Panc1 (cell line): ENCODE measurements around the gene SERPINA3. TPM values are rescaled to one million over a fixed set of nuclear protein-coding genes. Genes with fewer than 3 reads are reported as not detected.

ENCODE experiments used
- ATAC-seq: fragments of 200-7000 bp; cut with Tn5 transposase; 2 replicates; pipeline ENCODE4 v1.9.1; 2020; ENCODE audit warnings: mild to moderate bottlenecking, moderate library complexity
- BruUV-seq: library from RNA; stranded (reverse); fragments of 400-500 nt; replicated peaks from 2 replicates; lab custom pipeline; 2021; lab: Mats Ljungman, UMichigan
- CTCF ChIA-PET: fragments of 300-600 bp; sonication (Branson Sonifier 250); formaldehyde crosslinking; loops from one replicate; lab custom pipeline; 2022; ENCODE audit warnings: antibody characterized with exemption; lab: Charles Lee
- POLR2A ChIA-PET: fragments of 300-600 bp; sonication (Branson Sonifier 250); formaldehyde crosslinking; loops from one replicate; lab custom pipeline; 2022; ENCODE audit warnings: antibody characterized with exemption; lab: Charles Lee
- DNase-seq: peaks from one replicate; pipeline ENCODE4 v3.0.0-alpha.2; 2010; ENCODE audit warnings: low read depth, low spot score
- H3K27ac ChIP-seq: 2 replicates; pipeline ENCODE4 v1.5.1; 2011; ENCODE audit warnings: mild to moderate bottlenecking, low read length, inconsistent platforms
- H3K27me3 ChIP-seq: fragments of 200-500 bp; sonication (Bioruptor generic); 2 replicates; pipeline ENCODE4 v1.6.0; 2014; ENCODE audit warnings: low read length, inconsistent platforms; ENCODE audit not compliant: control insufficient read depth, insufficient read depth
- H3K36me3 ChIP-seq: fragments of 200-500 bp; sonication (Bioruptor generic); 2 replicates; pipeline ENCODE4 v1.5.1; 2014; ENCODE audit warnings: inconsistent platforms, mild to moderate bottlenecking, low read length, moderate library complexity; ENCODE audit not compliant: control insufficient read depth, insufficient read depth
- H3K4me1 ChIP-seq: 2 replicates; pipeline ENCODE4 v1.5.1; 2011; ENCODE audit warnings: inconsistent platforms, mild to moderate bottlenecking, low read length, moderate library complexity; ENCODE audit not compliant: control insufficient read depth, insufficient read depth
- H3K4me3 ChIP-seq, 2 experiments: 2 replicates each; pipeline ENCODE4 v1.5.1; 2011 to 2012; ENCODE audit warnings: low read depth in 2 of 2, low read length in 2 of 2, mild to moderate bottlenecking in 2 of 2, inconsistent platforms in 1 of 2, moderate library complexity in 1 of 2
- H3K9me3 ChIP-seq: fragments of 200-500 bp; sonication (Bioruptor generic); 2 replicates; pipeline ENCODE4 v1.5.1; 2014; ENCODE audit warnings: low read depth, mild to moderate bottlenecking, inconsistent platforms, low read length, moderate library complexity; ENCODE audit not compliant: control insufficient read depth, insufficient read depth
- CTCF ChIP-seq: fragments of 450-650 bp; IDR thresholded peaks from 2 replicates; pipeline ENCODE4 v1.5.1; 2017; ENCODE audit warnings: mild to moderate bottlenecking
- POLR2AphosphoS5 ChIP-seq: IDR thresholded peaks from 2 replicates; pipeline ENCODE4 v1.6.1; 2012; ENCODE audit warnings: mild to moderate bottlenecking, low read depth, low read length, moderate library complexity
- REST ChIP-seq, 2 experiments: IDR thresholded peaks; 2 replicates each; pipeline ENCODE4 v1.6.1; 2011 to 2012; ENCODE audit warnings: low read depth in 2 of 2, control low read depth in 1 of 2, low read length in 1 of 2, mild to moderate bottlenecking in 1 of 2, moderate library complexity in 1 of 2; ENCODE audit not compliant: insufficient read depth in 1 of 2
- SIN3A ChIP-seq: IDR thresholded peaks from 2 replicates; pipeline ENCODE4 v1.6.1; 2012; ENCODE audit warnings: low read depth, mild to moderate bottlenecking, low read length, moderate library complexity, borderline replicate concordance; ENCODE audit not compliant: insufficient read depth
- TCF7L2 ChIP-seq: IDR thresholded peaks from 2 replicates; pipeline ENCODE4 v1.6.1; 2011; ENCODE audit warnings: mild to moderate bottlenecking, low read depth, low read length, inconsistent platforms
- in situ Hi-C: cut with HindIII; loops from 2 replicates; pipeline ENCODE4 v1.10.0; 2016; ENCODE audit warnings: low sequenced_read_pairs, low pct_unique_long_range_greater_than_20kb
- intact Hi-C: fragments of 100-400 bp; cut with micrococcal nuclease; formaldehyde crosslinking; loops from one replicate; pipeline ENCODE4 v1.10.0; 2022; ENCODE audit not compliant: unreplicated experiment
- total RNA-seq: library from RNA; stranded (reverse); gene quantifications from one replicate; pipeline ENCODE4 v1.2.1, GENCODE V29; 2021; ENCODE audit not compliant: unreplicated experiment

The SERPINA3 gene
- total RNA-seq, 1 experiment from 2014 or later, result 5.7 TPM

- BruUV-seq, result no TSS peak
- ATAC-seq, result no peak
- CTCF ChIA-PET, result no interaction called here
Measured at GRCh38 chr14:94582851-94583250, 29.3 kb upstream of the SERPINA3 start.

GRCh38 chr14:94583557-94583956, 28.6 kb upstream of the SERPINA3 start:
- TF ChIP-seq CTCF, result no peak
- TF ChIP-seq POLR2AphosphoS5, result no peak
- no peak for TF ChIP-seq TCF7L2
- TF ChIP-seq REST (IDR thresholded peaks at IDR 0.05; ENCODE audit: insufficient read depth in 1 of 2, low read depth in 2 of 2, low read length in 1 of 2), result no peak
- no peak for TF ChIP-seq SIN3A
- Histone ChIP-seq H3K4me1 (no peaks in the 10 kb centered on the region), H3K27ac (no peak overlapping the region), H3K9me3 (no peaks in the 10 kb centered on the region), H3K4me3 (no peak overlapping the region), H3K36me3 (no peaks in the 10 kb centered on the region), H3K27me3 (no peaks in the 10 kb centered on the region)
- DNase-seq (no peak), ATAC-seq (no peak)
- no TSS peak for BruUV-seq
- ChIA-PET CTCF (no interaction called here), POLR2A (no interaction called here)
- intact Hi-C loops, result no loop called here
- in situ Hi-C loops, result no loop called here

More at GRCh38 chr14:94582851-94583250, 29.3 kb upstream of the SERPINA3 start:
- POLR2A ChIA-PET, result no interaction called here
- intact Hi-C loops, result no loop called here
- Histone ChIP-seq H3K4me1 (no peaks in the 10 kb centered on the region), H3K27ac (no peak overlapping the region), H3K4me3 (no peak overlapping the region), H3K27me3 (no peaks in the 10 kb centered on the region), H3K9me3 (no peaks in the 10 kb centered on the region), H3K36me3 (no peaks in the 10 kb centered on the region)
- TF ChIP-seq POLR2AphosphoS5 (no peak), TCF7L2 (no peak), REST (IDR thresholded peaks at IDR 0.05; ENCODE audit: insufficient read depth in 1 of 2, low read depth in 2 of 2, low read length in 1 of 2) (no peak), CTCF (no peak), SIN3A (no peak)
- in situ Hi-C loops, result no loop called here
- DNase-seq, result no peak
